DND-41 (cell line): ENCODE measurements around the gene ARMC9.

Experiments used
- CTCF ChIP-seq: IDR thresholded peaks from 2 replicates; pipeline ENCODE4 v1.5.1; 2012; ENCODE audit warnings: borderline replicate concordance, low read length, moderate library complexity, mild to moderate bottlenecking; ENCODE audit not compliant: poor library complexity, severe bottlenecking; ENCODE audit errors: extremely low read depth
- EZH2 ChIP-seq: IDR thresholded peaks from 3 replicates; pipeline ENCODE4 v1.6.1; 2012; ENCODE audit warnings: borderline replicate concordance, low read depth, mild to moderate bottlenecking, moderate library complexity, low read length, inconsistent platforms; ENCODE audit not compliant: severe bottlenecking

GRCh38 chr2:231357048-231357447, 158.6 kb downstream of the ARMC9 start:
- TF ChIP-seq CTCF (no peak), EZH2 (no peak)
